ENCODE results near the gene ATF6.

DNA sequence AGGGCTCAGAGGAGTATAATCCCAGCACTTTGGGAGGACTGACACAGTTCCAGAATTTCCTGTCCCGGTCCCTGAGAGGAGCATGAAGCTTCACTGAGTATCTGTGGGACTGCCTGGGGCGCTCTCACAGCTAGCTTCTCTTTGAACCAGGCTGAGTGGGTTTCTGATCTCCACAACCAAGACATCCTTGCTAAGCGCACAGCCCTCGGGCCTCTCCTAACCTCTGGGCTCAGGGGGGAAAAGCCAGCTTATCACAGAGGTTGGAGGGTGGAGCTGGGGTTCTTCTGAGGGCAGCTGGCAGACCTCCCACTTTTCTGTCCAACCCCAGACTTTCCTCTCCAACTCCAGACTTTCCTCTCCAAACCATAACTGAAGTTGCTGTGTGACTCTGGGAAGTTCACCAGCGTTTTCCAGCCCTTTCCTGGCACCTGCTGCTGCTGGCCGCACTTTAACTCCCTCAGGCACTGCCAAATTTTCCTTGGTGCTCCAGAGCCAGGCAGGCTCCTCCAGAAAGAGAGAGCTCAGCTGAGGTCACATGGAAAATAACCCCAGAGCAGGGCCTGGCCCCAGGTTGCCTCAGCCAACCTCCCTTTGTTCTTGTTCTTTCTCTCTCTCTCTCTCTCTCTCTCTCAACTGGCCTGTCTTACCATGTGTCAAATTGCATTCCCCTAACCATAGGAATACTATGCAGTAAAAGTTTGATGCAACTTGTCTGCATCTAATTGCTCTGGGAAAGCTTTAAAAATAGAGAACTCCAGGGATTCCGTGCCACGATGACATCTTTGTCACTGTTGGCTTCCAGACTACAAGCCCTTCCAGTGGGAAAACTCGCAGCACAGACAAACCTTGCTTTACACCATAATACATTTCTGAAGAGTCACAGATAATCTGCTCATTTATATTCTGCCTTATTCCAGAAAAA lies 208.1 kb downstream of the ATF6 start:
- no peak for TF ChIP-seq EGR1 (IDR thresholded peaks at IDR 0.05; ENCODE audit: low read depth)
- no peak for TF ChIP-seq POLR2AphosphoS5 (IDR thresholded peaks at IDR 0.05; ENCODE audit: low read depth, low read length)
- TF ChIP-seq, protein P1, sequence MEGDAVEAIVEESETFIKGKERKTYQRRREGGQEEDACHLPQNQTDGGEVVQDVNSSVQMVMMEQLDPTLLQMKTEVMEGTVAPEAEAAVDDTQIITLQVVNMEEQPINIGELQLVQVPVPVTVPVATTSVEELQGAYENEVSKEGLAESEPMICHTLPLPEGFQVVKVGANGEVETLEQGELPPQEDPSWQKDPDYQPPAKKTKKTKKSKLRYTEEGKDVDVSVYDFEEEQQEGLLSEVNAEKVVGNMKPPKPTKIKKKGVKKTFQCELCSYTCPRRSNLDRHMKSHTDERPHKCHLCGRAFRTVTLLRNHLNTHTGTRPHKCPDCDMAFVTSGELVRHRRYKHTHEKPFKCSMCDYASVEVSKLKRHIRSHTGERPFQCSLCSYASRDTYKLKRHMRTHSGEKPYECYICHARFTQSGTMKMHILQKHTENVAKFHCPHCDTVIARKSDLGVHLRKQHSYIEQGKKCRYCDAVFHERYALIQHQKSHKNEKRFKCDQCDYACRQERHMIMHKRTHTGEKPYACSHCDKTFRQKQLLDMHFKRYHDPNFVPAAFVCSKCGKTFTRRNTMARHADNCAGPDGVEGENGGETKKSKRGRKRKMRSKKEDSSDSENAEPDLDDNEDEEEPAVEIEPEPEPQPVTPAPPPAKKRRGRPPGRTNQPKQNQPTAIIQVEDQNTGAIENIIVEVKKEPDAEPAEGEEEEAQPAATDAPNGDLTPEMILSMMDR (IDR thresholded peaks at IDR 0.05 in 2 of 3, conservative IDR thresholded peaks at IDR 0.05 in 1 of 3; ENCODE audit: borderline replicate concordance in 1 of 3, insufficient read depth in 1 of 3, low read depth in 2 of 3, low read length in 2 of 3), result no peak
- TF ChIP-seq EZH2 (IDR thresholded peaks at IDR 0.05), result no peak
- no peak for TF ChIP-seq ZFX (IDR thresholded peaks at IDR 0.05)
- no peak for TF ChIP-seq SIN3A (IDR thresholded peaks at IDR 0.05; ENCODE audit: low read depth)
- TF ChIP-seq, protein P2, sequence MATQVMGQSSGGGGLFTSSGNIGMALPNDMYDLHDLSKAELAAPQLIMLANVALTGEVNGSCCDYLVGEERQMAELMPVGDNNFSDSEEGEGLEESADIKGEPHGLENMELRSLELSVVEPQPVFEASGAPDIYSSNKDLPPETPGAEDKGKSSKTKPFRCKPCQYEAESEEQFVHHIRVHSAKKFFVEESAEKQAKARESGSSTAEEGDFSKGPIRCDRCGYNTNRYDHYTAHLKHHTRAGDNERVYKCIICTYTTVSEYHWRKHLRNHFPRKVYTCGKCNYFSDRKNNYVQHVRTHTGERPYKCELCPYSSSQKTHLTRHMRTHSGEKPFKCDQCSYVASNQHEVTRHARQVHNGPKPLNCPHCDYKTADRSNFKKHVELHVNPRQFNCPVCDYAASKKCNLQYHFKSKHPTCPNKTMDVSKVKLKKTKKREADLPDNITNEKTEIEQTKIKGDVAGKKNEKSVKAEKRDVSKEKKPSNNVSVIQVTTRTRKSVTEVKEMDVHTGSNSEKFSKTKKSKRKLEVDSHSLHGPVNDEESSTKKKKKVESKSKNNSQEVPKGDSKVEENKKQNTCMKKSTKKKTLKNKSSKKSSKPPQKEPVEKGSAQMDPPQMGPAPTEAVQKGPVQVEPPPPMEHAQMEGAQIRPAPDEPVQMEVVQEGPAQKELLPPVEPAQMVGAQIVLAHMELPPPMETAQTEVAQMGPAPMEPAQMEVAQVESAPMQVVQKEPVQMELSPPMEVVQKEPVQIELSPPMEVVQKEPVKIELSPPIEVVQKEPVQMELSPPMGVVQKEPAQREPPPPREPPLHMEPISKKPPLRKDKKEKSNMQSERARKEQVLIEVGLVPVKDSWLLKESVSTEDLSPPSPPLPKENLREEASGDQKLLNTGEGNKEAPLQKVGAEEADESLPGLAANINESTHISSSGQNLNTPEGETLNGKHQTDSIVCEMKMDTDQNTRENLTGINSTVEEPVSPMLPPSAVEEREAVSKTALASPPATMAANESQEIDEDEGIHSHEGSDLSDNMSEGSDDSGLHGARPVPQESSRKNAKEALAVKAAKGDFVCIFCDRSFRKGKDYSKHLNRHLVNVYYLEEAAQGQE (IDR thresholded peaks at IDR 0.05; ENCODE audit: low read depth), result no peak
- no peak for TF ChIP-seq FOSL1 (IDR thresholded peaks at IDR 0.05; ENCODE audit: low read depth)
- TF ChIP-seq, protein P3, sequence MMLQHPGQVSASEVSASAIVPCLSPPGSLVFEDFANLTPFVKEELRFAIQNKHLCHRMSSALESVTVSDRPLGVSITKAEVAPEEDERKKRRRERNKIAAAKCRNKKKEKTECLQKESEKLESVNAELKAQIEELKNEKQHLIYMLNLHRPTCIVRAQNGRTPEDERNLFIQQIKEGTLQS (IDR thresholded peaks at IDR 0.05), result no peak

Measured in HCT116 (cell line).